DOHH2 (cell line): ENCODE results near the gene B4GALT5.

Source experiments
- H3F3A ChIP-seq: fragments of 200-600 bp; sonication (generic), shearing (Covaris generic); 2 replicates; pipeline ENCODE4 v1.6.0; 2016; ENCODE audit warnings: antibody characterized with exemption, mild to moderate bottlenecking; ENCODE audit not compliant: control insufficient read depth, insufficient read depth
- H3K27ac ChIP-seq: fragments of 200-600 bp; sonication (generic); 2 replicates; pipeline ENCODE4 v1.5.1; 2014; ENCODE audit warnings: low read depth, mild to moderate bottlenecking, low read length, moderate library complexity
- H3K27me3 ChIP-seq: fragments of 200-600 bp; sonication (generic); 2 replicates; pipeline ENCODE4 v1.6.1; 2014; ENCODE audit warnings: mild to moderate bottlenecking, low read length, mixed read lengths; ENCODE audit not compliant: control insufficient read depth
- H3K36me3 ChIP-seq: fragments of 200-600 bp; sonication (generic); 2 replicates; pipeline ENCODE4 v1.6.1; 2014; ENCODE audit warnings: mild to moderate bottlenecking, low read length, moderate library complexity, mixed read lengths; ENCODE audit not compliant: control insufficient read depth
- H3K4me1 ChIP-seq: fragments of 200-600 bp; sonication (generic); 2 replicates; pipeline ENCODE4 v1.6.1; 2014; ENCODE audit warnings: mild to moderate bottlenecking, low read length, mixed read lengths; ENCODE audit not compliant: control insufficient read depth
- H3K4me2 ChIP-seq: fragments of 200-600 bp; sonication (generic); 2 replicates; pipeline ENCODE4 v1.6.0; 2014; ENCODE audit warnings: mild to moderate bottlenecking, low read length, moderate library complexity
- H3K4me3 ChIP-seq: fragments of 200-600 bp; sonication (generic); 2 replicates; pipeline ENCODE4 v1.5.1; 2014; ENCODE audit warnings: mild to moderate bottlenecking, low read length, mixed read lengths
- H3K79me2 ChIP-seq: fragments of 200-600 bp; sonication (generic); 2 replicates; pipeline ENCODE4 v1.6.1; 2014; ENCODE audit warnings: mild to moderate bottlenecking, low read length, mixed read lengths; ENCODE audit not compliant: control insufficient read depth
- H3K9me2 ChIP-seq: fragments of 200-600 bp; sonication (generic); replicated peaks from 2 replicates; pipeline ENCODE4 v1.6.1; 2014; ENCODE audit warnings: mild to moderate bottlenecking, low read length, mixed read lengths; ENCODE audit not compliant: control insufficient read depth
- H3K9me3 ChIP-seq: fragments of 200-600 bp; sonication (generic); 2 replicates; pipeline ENCODE4 v1.6.1; 2014; ENCODE audit warnings: antibody characterized with exemption, low read length, mixed read lengths; ENCODE audit not compliant: control insufficient read depth, insufficient read depth
- H4K20me1 ChIP-seq: fragments of 200-600 bp; sonication (generic); 2 replicates; pipeline ENCODE4 v1.6.0; 2014; ENCODE audit warnings: low read depth, mild to moderate bottlenecking, antibody characterized with exemption, low read length, moderate library complexity; ENCODE audit not compliant: control insufficient read depth, insufficient read depth
- EZH2phosphoT487 ChIP-seq: fragments of 200-600 bp; sonication (generic); IDR thresholded peaks from 2 replicates; pipeline ENCODE4 v1.6.1; 2017; ENCODE audit warnings: borderline replicate concordance, mild to moderate bottlenecking, antibody characterized with exemption, low read length, moderate library complexity, mixed read lengths
- TF ChIP-seq, protein P1 (sequence below): fragments of 200-600 bp; sonication (generic); IDR thresholded peaks from one replicate; pipeline ENCODE4 v1.5.1; 2014; ENCODE audit warnings: antibody characterized with exemption, mild to moderate bottlenecking, low read depth, low read length; ENCODE audit not compliant: poor library complexity, severe bottlenecking

The B4GALT5 gene

GRCh38 chr20:49646528-49646927 is 67.2 kb downstream of the B4GALT5 start:
- Histone ChIP-seq H3K79me2 (no peaks in the 10 kb centered on the region), H3K27me3 (no peaks in the 10 kb centered on the region), H3F3A (peaks cover 4% of the 10 kb centered on the region; the same call in 1 of the 2 replicates), H3K36me3 (peaks cover 71% of the 10 kb centered on the region), H3K4me2 (no peak overlapping the region), H3K9me2 (no peaks in the 10 kb centered on the region), H3K4me3 (no peak overlapping the region), H3K4me1 (0 out of 2 replicates have a peak, but pooled peaks cover 3% of the 10 kb centered on the region), H4K20me1 (no peaks in the 10 kb centered on the region), H3K9me3 (no peaks in the 10 kb centered on the region), H3K27ac (no peak overlapping the region)
- TF ChIP-seq, protein P1, sequence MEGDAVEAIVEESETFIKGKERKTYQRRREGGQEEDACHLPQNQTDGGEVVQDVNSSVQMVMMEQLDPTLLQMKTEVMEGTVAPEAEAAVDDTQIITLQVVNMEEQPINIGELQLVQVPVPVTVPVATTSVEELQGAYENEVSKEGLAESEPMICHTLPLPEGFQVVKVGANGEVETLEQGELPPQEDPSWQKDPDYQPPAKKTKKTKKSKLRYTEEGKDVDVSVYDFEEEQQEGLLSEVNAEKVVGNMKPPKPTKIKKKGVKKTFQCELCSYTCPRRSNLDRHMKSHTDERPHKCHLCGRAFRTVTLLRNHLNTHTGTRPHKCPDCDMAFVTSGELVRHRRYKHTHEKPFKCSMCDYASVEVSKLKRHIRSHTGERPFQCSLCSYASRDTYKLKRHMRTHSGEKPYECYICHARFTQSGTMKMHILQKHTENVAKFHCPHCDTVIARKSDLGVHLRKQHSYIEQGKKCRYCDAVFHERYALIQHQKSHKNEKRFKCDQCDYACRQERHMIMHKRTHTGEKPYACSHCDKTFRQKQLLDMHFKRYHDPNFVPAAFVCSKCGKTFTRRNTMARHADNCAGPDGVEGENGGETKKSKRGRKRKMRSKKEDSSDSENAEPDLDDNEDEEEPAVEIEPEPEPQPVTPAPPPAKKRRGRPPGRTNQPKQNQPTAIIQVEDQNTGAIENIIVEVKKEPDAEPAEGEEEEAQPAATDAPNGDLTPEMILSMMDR, result no peak
- no peak for TF ChIP-seq EZH2phosphoT487

DNA sequence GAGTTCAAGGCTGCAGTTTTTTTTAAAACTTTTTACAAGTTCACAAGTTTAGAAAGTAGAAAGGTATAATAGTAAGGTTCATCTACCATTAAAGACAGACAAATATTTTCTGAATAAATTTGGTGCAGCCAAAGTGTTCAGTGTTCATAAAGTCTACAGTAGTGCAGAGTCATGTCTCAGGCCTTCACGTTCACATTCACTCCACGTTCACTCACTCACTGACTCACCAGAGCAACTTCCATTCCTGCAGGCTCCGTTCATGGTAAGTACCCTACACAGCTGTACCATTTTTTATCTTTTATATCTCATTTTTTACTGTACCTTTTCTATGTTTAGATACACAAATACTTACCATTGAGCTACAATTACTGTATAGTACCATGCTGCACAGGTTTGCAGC is 67.6 kb downstream of the B4GALT5 start:
- no peak overlapping the region for H3K27ac ChIP-seq
- no peak overlapping the region for H3K4me2 ChIP-seq
- no peak overlapping the region for H3K4me3 ChIP-seq
- no peaks in the 10 kb centered on the region for H3K27me3 ChIP-seq
- 0 out of 2 replicates have a peak, but pooled peaks cover 3% of the 10 kb centered on the region for H3K4me1 ChIP-seq
- peaks cover 75% of the 10 kb centered on the region for H3K36me3 ChIP-seq
- H3K79me2 ChIP-seq, result no peaks in the 10 kb centered on the region
- no peaks in the 10 kb centered on the region for H3K9me2 ChIP-seq
- H4K20me1 ChIP-seq, result no peaks in the 10 kb centered on the region
- TF ChIP-seq EZH2phosphoT487, result no peak
- TF ChIP-seq, protein P1, result no peak
- peaks cover 4% of the 10 kb centered on the region; the same call in 1 of the 2 replicates for H3F3A ChIP-seq
- no peaks in the 10 kb centered on the region for H3K9me3 ChIP-seq

DNA sequence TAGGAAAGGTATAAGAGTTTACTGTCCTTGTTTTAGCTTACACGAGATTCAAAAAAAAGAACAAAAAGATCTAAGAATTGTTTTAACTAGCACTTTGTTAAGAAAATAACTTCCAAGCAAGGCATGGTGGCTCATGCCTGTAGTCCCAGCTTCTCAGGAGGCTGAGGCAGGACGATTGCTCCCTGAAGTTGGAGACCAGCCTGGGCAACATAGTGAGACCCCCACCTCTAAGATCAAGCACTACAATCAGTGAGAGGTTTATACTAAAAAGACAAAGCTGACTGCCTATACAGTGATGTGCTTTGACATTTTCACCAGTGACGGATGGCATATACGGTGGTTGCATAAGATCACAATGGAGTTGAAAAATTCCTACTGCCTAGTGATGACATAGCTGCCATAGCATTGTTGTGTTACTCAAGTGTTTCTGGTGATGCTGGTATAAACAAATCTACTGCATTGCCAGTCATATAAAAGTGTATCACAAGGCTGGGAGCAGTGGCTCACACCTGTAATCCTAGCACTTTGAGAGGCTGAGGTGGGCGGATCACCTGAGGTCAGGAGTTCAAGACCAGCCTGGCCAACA is 68.6 kb downstream of the B4GALT5 start:
- Histone ChIP-seq H3K27ac (no peak overlapping the region), H3K9me3 (no peaks in the 10 kb centered on the region), H3K4me2 (no peak overlapping the region), H4K20me1 (no peaks in the 10 kb centered on the region), H3K9me2 (no peaks in the 10 kb centered on the region), H3K27me3 (no peaks in the 10 kb centered on the region), H3K4me1 (0 out of 2 replicates have a peak, but pooled peaks cover 3% of the 10 kb centered on the region), H3K4me3 (no peak overlapping the region), H3K36me3 (peaks cover 85% of the 10 kb centered on the region), H3K79me2 (no peaks in the 10 kb centered on the region), H3F3A (peaks cover 4% of the 10 kb centered on the region; the same call in 1 of the 2 replicates)
- TF ChIP-seq, protein P1, result no peak
- no peak for TF ChIP-seq EZH2phosphoT487
